ENCODE results near the gene ABCA7.

DNA sequence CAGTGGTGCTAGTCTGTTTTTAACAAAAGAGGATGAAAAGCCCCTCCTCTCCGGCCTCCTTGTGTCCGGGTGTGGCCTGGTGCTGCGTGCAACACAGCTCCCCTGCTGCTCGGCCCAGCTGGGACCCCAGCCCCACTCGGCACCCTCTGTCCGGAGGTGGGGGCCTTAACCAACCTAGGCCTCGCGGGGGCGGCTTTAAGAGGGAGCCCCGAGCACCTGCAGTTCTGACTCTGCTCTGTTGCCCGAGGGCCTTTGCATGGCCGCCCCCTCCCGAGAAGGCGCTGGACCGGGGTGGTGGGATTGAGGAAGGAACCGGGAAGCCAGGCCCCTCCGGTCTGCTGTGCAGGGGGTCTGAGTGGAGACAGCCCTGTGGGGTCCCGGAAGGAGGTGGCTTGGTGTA is 45.4 kb upstream of the ABCA7 start:
- TF ChIP-seq, protein P1, sequence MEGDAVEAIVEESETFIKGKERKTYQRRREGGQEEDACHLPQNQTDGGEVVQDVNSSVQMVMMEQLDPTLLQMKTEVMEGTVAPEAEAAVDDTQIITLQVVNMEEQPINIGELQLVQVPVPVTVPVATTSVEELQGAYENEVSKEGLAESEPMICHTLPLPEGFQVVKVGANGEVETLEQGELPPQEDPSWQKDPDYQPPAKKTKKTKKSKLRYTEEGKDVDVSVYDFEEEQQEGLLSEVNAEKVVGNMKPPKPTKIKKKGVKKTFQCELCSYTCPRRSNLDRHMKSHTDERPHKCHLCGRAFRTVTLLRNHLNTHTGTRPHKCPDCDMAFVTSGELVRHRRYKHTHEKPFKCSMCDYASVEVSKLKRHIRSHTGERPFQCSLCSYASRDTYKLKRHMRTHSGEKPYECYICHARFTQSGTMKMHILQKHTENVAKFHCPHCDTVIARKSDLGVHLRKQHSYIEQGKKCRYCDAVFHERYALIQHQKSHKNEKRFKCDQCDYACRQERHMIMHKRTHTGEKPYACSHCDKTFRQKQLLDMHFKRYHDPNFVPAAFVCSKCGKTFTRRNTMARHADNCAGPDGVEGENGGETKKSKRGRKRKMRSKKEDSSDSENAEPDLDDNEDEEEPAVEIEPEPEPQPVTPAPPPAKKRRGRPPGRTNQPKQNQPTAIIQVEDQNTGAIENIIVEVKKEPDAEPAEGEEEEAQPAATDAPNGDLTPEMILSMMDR (IDR thresholded peaks at IDR 0.05): no peak
- TF ChIP-seq POLR2A (IDR thresholded peaks at IDR 0.05): no peak

Data from right lobe of liver (tissue), 4 donors.